DMS114 treated with DMSO at 0.1 percent for 48 hours (cell line): ENCODE measurements around the gene NSF.
"Not testable (repeated sequence)": the region's sequence is repeated elsewhere in the genome, so short reads cannot be mapped to it uniquely, and the experiment has no call there.

ENCODE experiments used
- DNase-seq: peaks from one replicate; lab custom pipeline; 2025; ENCODE audit not compliant: unreplicated experiment; lab: John Stamatoyannopoulos, UW

The NSF gene

GRCh38 chr17:46753776-46754175, 163.3 kb downstream of the NSF start:
- DNase-seq: no peak

- no peak for DNase-seq
Observed at GRCh38 chr17:46756081-46756735, 165.7 kb downstream of the NSF start.

DNA sequence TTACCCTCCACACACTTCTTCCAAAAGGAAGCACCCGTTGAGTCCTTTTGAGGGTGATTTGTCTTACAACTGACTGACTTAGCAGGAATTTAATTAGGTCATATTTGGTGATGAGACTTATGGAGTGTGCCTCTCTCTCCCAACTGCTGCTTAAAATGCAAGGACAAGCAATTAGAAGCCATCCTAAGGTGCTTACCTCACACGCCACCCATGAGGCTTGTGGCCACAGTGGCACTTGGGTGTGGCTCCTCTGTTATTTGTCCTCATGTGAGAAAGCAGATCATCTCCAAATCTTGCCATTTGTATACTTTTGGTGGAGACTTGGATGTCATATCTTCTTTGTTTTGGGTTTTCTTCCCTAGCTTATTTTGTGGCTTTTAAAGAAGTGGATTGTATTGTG, 166.4 kb downstream of the NSF start:
- DNase-seq: no peak

DNA sequence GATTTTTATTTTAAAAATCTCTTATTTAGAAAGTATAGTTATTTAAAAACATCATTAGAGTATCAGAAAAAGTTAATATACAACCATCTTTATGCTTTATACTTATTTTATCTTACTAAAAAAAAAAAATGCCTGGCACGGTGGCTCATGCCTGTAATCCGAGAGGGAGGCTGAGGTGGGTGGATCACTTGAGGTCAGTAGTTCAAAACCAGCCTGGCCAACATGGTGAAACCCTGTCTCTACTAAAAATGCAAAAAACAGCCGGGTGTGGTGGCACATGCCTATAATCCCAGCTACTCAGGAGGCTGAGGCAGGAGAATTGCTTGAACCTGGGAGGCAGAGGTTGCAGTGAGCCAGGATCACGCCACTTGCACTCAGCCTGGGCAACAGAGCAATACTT, 167.1 kb downstream of the NSF start:
- DNase-seq: not testable (repeated sequence)

DNA sequence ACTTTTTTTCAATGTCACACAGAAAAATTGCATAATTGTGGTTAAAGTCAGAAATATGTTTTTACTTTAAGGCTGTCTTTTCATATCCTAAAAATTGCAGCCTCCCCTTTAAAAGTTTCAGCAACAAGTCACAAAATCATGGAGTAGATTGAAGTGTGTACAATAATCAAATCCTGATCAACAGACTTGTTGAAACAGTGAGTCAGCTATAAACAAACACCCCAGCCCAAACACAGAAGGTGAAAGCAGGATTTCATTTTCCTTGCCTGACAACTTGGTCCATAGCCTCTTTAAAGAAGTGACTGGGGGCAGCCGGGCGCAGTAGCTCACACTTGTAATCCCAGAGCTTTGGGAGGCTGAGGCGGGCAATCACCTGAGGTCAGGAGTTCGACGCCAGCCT, 168.1 kb downstream of the NSF start:
- DNase-seq: no peak

- DNase-seq: no peak
Observed at GRCh38 chr17:46759141-46759540, 168.7 kb downstream of the NSF start.

DNA sequence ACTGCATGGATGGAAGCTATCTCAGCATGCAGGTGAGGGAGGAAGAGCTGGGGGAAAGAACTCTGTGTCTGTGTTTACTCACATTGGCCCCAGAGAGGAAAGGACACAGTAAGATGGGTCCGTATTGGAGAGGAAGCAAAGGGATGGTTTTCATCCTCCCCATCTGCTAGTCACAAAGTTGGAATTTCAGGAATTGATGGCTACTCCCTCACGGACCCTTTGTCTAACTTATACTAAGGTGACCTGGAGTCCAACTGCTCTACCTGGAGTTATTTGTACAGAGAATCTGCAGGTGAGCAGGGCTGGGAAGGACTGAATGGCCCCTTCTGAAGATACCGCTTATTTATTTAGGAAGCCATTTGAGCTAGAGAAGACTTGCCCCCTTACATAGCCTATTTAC, 172.9 kb downstream of the NSF start:
- DNase-seq: no peak

GRCh38 chr17:46764000-46764708, 173.7 kb downstream of the NSF start:
- DNase-seq: no peak

DNA sequence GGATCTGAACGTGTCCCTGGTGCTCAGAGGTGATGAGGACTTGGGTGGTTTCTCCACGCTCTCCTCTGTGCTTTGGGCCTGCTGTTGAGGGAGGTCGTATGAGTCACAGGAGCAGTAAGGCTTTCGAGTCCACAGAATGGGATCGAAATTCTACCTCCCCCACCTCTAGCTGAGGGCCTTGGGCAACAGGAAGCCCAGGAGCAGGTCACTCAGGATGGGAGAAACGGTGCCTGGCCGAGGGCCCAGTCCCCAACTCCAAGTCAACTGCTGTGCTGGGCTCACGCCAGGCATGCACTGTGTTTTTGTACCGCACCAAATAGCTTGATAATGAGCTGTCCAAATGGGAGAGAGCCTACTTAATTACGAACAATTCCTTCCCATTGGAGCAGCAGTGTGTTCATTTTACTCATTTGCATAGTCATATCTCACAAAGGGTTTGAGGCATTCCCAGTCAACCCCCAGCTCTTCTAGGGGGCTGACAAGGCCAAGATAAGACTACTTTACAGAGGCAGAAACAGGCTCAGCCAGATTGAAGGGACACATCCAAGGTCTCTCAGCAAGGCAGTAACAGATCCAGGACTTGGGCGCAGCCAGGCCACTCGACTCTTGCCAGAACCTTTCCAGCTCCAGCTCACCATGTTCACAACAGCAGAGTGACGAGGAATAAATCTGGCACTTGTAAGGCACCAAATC, 174.4 kb downstream of the NSF start:
- no peak for DNase-seq

DNA sequence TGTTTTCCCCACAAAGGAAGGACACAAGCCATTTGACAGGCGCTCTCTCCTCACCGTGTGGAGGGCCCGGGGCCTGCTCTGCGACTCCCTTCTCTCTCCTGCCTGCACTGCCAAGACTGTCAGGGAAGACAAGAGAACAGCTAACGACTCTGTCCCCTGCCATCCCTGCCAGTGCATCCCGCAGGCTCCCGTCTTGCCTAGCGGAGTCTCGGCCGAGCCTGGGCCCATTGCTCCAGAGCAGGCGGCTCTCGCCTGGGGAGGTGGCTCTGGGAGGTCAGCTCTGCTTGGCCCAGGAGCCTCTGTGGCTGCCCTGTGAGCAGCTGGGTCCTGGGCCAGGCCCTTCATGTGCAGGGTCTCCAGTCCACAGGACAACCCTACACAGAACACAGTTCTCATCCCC, 175.0 kb downstream of the NSF start:
- DNase-seq: no peak

DNA sequence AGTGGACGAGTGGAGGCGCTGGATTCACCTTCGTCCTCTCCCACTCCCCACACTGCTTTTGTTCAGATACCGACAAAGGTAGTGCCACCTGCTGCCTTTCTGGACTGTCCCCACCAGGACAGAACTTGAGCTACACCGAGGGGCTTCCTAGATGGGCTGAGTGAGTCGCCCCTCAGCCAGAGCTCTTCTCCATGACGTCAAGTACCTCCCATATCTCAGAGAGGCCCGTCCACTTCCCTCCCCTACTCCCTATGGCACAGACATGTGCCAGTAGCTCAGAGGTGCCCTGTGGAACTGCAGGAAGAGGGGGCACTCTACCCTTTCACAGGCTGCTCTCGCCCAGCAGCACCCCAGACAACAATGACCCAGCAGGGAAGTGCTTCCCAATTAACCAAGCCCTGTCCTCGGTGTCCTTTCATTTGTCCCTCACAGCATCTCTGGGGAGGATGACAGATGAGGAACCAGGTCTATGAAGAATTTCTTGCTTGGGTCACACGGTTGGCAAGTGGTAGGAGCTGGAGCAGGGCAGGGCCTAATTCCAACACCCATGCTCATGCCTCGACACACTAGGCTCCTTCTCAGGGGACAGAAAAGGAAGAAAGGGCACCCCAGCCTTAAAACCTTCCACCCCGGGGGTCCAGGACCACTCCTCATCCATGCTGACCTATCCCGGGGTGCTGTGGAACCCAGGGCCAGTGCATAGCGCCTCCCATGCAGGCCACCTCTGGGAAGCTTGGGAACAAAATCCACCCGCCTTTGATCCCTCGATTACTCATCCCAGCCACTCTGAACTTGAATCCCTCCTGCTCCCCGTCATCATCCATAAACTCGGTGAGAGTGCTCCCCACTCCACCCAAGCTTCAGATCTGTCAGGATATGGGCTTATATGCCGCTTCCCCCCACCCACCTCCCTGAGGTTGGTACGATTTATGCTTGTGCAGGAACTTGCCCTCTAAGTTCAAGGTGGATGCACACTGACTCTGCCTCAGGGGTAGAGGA, 176.3 kb downstream of the NSF start:
- DNase-seq: no peak

DNA sequence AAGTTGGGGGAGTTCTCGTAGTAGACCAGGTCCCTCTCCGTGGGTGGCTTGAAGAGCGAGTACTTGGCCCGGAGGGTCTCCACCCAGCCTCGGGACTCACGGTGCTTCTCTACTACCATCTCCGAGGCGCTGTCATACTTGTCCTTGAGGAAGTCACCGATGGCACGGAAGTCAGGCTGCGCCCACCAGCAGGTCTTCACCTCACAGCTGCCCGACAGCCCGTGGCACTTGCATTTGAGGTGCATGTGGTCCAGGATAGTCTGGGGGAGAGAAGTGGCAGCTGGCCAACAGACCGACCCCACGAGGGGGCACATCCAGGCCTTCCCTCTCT, 178.0 kb downstream of the NSF start:
- no peak for DNase-seq

- not testable (repeated sequence) for DNase-seq
Observed at GRCh38 chr17:46768896-46769295, 178.4 kb downstream of the NSF start.

DNA sequence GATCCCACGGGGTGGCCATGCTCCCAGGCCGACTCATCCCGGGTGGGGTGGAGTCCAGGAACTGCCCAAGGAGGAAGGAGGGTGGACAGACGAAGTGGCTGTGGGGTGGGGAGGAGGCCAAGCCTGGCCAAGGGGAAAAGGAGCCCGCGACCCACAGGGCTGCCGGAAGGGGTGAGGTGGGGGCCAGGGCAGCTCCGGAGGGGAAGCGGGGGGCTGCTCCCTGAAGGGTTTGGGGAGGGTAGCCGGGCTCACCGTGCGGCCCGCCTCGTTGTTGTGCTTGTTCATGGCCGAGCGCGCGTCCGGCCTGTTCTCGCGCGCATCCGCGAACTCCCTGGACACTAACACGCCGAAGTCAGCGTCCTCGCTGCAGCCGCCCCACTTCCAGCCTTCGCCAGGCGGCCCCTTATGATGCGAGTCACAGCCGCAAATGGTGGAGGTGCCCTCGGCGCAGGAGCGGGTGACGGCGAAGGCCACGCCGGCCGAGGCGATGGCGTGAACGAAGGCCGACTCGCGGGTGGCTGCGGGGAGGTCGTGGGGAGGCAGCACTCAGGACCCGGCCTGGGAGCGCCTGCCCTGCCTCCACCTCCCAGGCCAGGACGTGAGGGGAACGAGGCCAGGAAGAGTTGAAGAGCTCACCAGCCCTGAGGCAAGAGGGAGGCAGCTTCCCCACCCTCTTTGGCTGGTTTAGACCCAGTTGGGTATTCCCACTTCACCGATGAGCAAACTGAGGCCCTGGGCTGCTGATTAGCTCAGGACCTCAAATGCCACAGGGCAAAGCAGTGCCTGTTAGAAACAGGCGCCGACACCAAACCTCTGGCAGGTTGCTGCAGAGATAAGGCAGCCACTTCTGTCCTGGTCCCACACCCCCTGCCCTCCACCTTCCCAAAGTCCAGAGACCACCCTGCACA, 179.3 kb downstream of the NSF start:
- no peak for DNase-seq

- no peak for DNase-seq
Observed at GRCh38 chr17:46770439-46770817, 180.0 kb downstream of the NSF start.

GRCh38 chr17:46770818-46771560, 180.5 kb downstream of the NSF start:
- DNase-seq: peak; percentile 10

- no peak for DNase-seq
Observed at GRCh38 chr17:46771561-46772474, 181.3 kb downstream of the NSF start.

GRCh38 chr17:46772475-46773220, 182.2 kb downstream of the NSF start:
- no peak for DNase-seq
